Endothelial cell of umbilical vein (primary cell): Measurements from ENCODE around the gene OR56A3. TPM values are rescaled to one million over a fixed set of nuclear protein-coding genes. Genes with fewer than 3 reads are reported as not detected.

Experiments
- BruUV-seq: library from RNA; stranded (reverse); fragments of 400-500 nt; replicated peaks from 2 replicates; lab custom pipeline; 2021; lab: Mats Ljungman, UMichigan
- CTCF ChIA-PET: fragments of 300-600, 350-600 bp; sonication (Branson Sonifier 250); formaldehyde crosslinking; loops from one replicate; lab custom pipeline; 2021; ENCODE audit warnings: antibody characterized with exemption, inconsistent platforms; lab: Charles Lee
- POLR2A ChIA-PET: fragments of 300-600, 350-600 bp; sonication (Branson Sonifier 250); formaldehyde crosslinking; loops from one replicate; lab custom pipeline; 2021; ENCODE audit warnings: antibody characterized with exemption, inconsistent platforms; lab: Charles Lee
- DNase-seq: peaks from one replicate; pipeline ENCODE4 v3.0.0-alpha.2; 2011; ENCODE audit warnings: low read depth, low spot score
- FAIRE-seq: peaks from 2 replicates; lab custom pipeline; 2011; peaks lifted over from hg19 to GRCh38; lab: Jason Lieb, UNC
- H2AFZ ChIP-seq: 2 replicates; pipeline ENCODE4 v1.6.0; 2012; ENCODE audit warnings: low read depth, low read length, control low read depth, inconsistent platforms
- H3K27ac ChIP-seq: 2 replicates; pipeline ENCODE4 v1.5.1; 2011; ENCODE audit warnings: low read depth, mild to moderate bottlenecking, control low read depth, low read length, moderate library complexity; ENCODE audit not compliant: insufficient read depth
- H3K27me3 ChIP-seq, 2 experiments: 2 replicates each; pipeline versions ENCODE4 v1.6.0 to v1.6.1; 2011; ENCODE audit warnings: low read length in 2 of 2, mixed read lengths in 1 of 2; ENCODE audit not compliant: control insufficient read depth in 2 of 2, insufficient read depth in 2 of 2
- H3K36me3 ChIP-seq, 2 experiments: 2 replicates in 1 of 2; 3 replicates in 1 of 2; pipeline ENCODE4 v1.5.1; 2011; ENCODE audit warnings: low read length in 2 of 2, mild to moderate bottlenecking in 1 of 2, moderate library complexity in 1 of 2; ENCODE audit not compliant: control insufficient read depth in 2 of 2, insufficient read depth in 2 of 2; ENCODE audit errors: extremely low read depth in 1 of 2
- H3K4me1 ChIP-seq: 3 replicates; pipeline ENCODE4 v1.5.1; 2011; ENCODE audit warnings: mild to moderate bottlenecking, low read length; ENCODE audit not compliant: control insufficient read depth, insufficient read depth; ENCODE audit errors: extremely low read depth
- H3K4me2 ChIP-seq: 2 replicates; pipeline ENCODE4 v1.6.1; 2011; ENCODE audit warnings: low read length, control low read depth, mixed read lengths; ENCODE audit not compliant: insufficient read depth
- H3K4me3 ChIP-seq, 3 experiments: fragments of 200-600 bp in 1 of 3; sonication (generic), shearing (Covaris generic) in 1 of 3; replicated peaks in 1 of 3; 2 replicates each; pipeline ENCODE4 v1.5.1; 2011 to 2016; ENCODE audit warnings: control low read depth in 3 of 3, low read length in 3 of 3, mild to moderate bottlenecking in 2 of 3, inconsistent platforms in 1 of 3, low read depth in 1 of 3, moderate library complexity in 1 of 3; ENCODE audit not compliant: insufficient read depth in 1 of 3
- H3K79me2 ChIP-seq: 2 replicates; pipeline ENCODE4 v1.6.0; 2012; ENCODE audit warnings: low read length, inconsistent platforms; ENCODE audit not compliant: control insufficient read depth, insufficient read depth
- H3K9ac ChIP-seq: replicated peaks from 2 replicates; pipeline ENCODE3; 2011; ENCODE audit warnings: low read length, control low read depth; ENCODE audit not compliant: insufficient read depth; ENCODE audit errors: extremely low read depth
- H3K9me1 ChIP-seq: replicated peaks from 3 replicates; pipeline ENCODE4 v1.6.0; 2011; ENCODE audit warnings: mild to moderate bottlenecking, low read length; ENCODE audit not compliant: control insufficient read depth, insufficient read depth; ENCODE audit errors: extremely low read depth
- H3K9me3 ChIP-seq: replicated peaks from 2 replicates; pipeline ENCODE4 v1.5.1; 2012; ENCODE audit warnings: low read length, inconsistent platforms; ENCODE audit not compliant: control insufficient read depth, insufficient read depth
- H4K20me1 ChIP-seq: replicated peaks from 2 replicates; pipeline ENCODE3; 2011; ENCODE audit warnings: mild to moderate bottlenecking, low read length; ENCODE audit not compliant: control insufficient read depth, insufficient read depth; ENCODE audit errors: extremely low read depth
- CTCF ChIP-seq, 2 donors: IDR thresholded peaks; 1 replicate in 1 of 2; 2 replicates in 1 of 2; pipeline ENCODE4 v1.5.1; 2011; ENCODE audit warnings: low read length in 2 of 2, mild to moderate bottlenecking in 2 of 2, moderate library complexity in 2 of 2, control low read depth in 1 of 2, inconsistent platforms in 1 of 2, low read depth in 1 of 2; ENCODE audit not compliant: insufficient read depth in 1 of 2; ENCODE audit errors: extremely low read depth in 1 of 2
- EZH2 ChIP-seq: IDR thresholded peaks from 2 replicates; pipeline ENCODE4 v1.6.1; 2012; ENCODE audit warnings: borderline replicate concordance, low read depth, mild to moderate bottlenecking, moderate library complexity, low read length, inconsistent platforms; ENCODE audit not compliant: severe bottlenecking
- FOS ChIP-seq: IDR thresholded peaks from 2 replicates; pipeline ENCODE4 v1.6.1; 2011; ENCODE audit warnings: mild to moderate bottlenecking, low read length, moderate library complexity, borderline replicate concordance; ENCODE audit not compliant: insufficient read depth
- GATA2 ChIP-seq: IDR thresholded peaks from 2 replicates; pipeline ENCODE4 v1.7.0; 2011; ENCODE audit warnings: low read depth, mild to moderate bottlenecking, moderate library complexity, mixed read lengths, low read length; ENCODE audit not compliant: insufficient read length, insufficient read depth
- JUN ChIP-seq: IDR thresholded peaks from 2 replicates; pipeline ENCODE4 v1.6.1; 2011; ENCODE audit warnings: borderline replicate concordance, low read depth; ENCODE audit not compliant: insufficient read length, insufficient read depth
- MAX ChIP-seq: IDR thresholded peaks from 2 replicates; pipeline ENCODE4 v1.6.1; 2011; ENCODE audit not compliant: insufficient read depth, insufficient read length
- MYC ChIP-seq: IDR thresholded peaks from one replicate; pipeline ENCODE4 v1.6.1; 2011; ENCODE audit warnings: mild to moderate bottlenecking, low read depth, low read length
- POLR2A ChIP-seq: IDR thresholded peaks from 2 replicates; pipeline ENCODE4 v1.6.1; 2012; ENCODE audit warnings: low read depth, mild to moderate bottlenecking, control low read depth, low read length
- POLR2AphosphoS5 ChIP-seq: IDR thresholded peaks from 2 replicates; pipeline ENCODE4 v1.6.1; 2012; ENCODE audit warnings: low read depth, mild to moderate bottlenecking, control low read depth, low read length, moderate library complexity; ENCODE audit not compliant: insufficient read depth
- dilution Hi-C: fragments of 300-500 bp; cut with MboI; formaldehyde crosslinking; loops from one replicate; pipeline ENCODE4 v1.15.0; 2019; ENCODE audit warnings: low sequenced_read_pairs; ENCODE audit not compliant: extremely low pct_ligation_motif_present
- intact Hi-C: fragments of 100-400 bp; cut with micrococcal nuclease; formaldehyde crosslinking; loops from one replicate; pipeline ENCODE4 v1.10.0; 2022
- polyA plus RNA-seq, 4 experiments: library from polyadenylated mRNA; depleted of rRNA in 3 of 4; stranded (reverse) in 3 of 4; unstranded in 1 of 4; fragments of >200 nt; gene quantifications; 2 replicates each; pipeline versions ENCODE4 v1.2.1 to v1.2.3, GENCODE V29; 2011 to 2012; ENCODE audit warnings: missing spikeins in 1 of 4
- total RNA-seq: library from RNA; stranded (reverse); gene quantifications from 2 replicates; pipeline ENCODE4 v1.2.3, GENCODE V29; 2021

Gene OR56A3
- total and polyA plus RNA-seq, 2 donors (not counting 3 experiments of a cell fraction or from before 2014, with no cell fraction given), result not detected

- H3K9ac ChIP-seq, result no peak overlapping the region
- no peaks in the 10 kb centered on the region for H3K27me3 ChIP-seq
- no peak for TF ChIP-seq GATA2
- TF ChIP-seq POLR2AphosphoS5, result no peak
- no peak for TF ChIP-seq CTCF (IDR thresholded peaks at IDR 0.05; ENCODE audit: extremely low read depth in 1 of 2, insufficient read depth in 1 of 2, low read depth in 1 of 2, low read length in 2 of 2)
- TF ChIP-seq EZH2, result no peak
- no peak for TF ChIP-seq FOS
- no peak for TF ChIP-seq MAX
- TF ChIP-seq POLR2A, result no peak
- TF ChIP-seq MYC, result no peak
- TF ChIP-seq JUN, result no peak
- intact Hi-C loops, result no loop called here
- no TSS peak for BruUV-seq
- H3K4me1 ChIP-seq, result no peaks in the 10 kb centered on the region
- DNase-seq (no peak), FAIRE-seq (no peak)
- H3K9me1 ChIP-seq, result no peaks in the 10 kb centered on the region
- H3K27ac ChIP-seq, result no peak overlapping the region
- H3K4me3 ChIP-seq, result no peak overlapping the region
- H3K79me2 ChIP-seq, result no peaks in the 10 kb centered on the region
- H3K4me2 ChIP-seq, result no peak overlapping the region
- dilution Hi-C loops, result no loop called here
- ChIA-PET POLR2A (no interaction called here), CTCF (interaction anchor here (1.2 kb wide), 1 partner anchor 10 kb away, joined by 3 read pairs; no protein-coding TSS in a partner anchor)
- no peak overlapping the region for H2AFZ ChIP-seq
- no peaks in the 10 kb centered on the region for H3K9me3 ChIP-seq
- H4K20me1 ChIP-seq, result no peaks in the 10 kb centered on the region
- no peaks in the 10 kb centered on the region for H3K36me3 ChIP-seq
Measured at GRCh38 chr11:5932671-5933070, 9.4 kb upstream of the OR56A3 start.
